Mucosa of rectum (tissue), 2 donors: ENCODE data around the gene RAN.
"Not testable (repeated sequence)": the region's sequence is repeated elsewhere in the genome, so short reads cannot be mapped to it uniquely, and the experiment has no call there.

Source experiments
- H3K27ac ChIP-seq, 2 donors: one replicate each; pipeline ENCODE4 v1.7.0; 2013; ENCODE audit warnings: inconsistent platforms in 2 of 2, low read depth in 2 of 2, low read length in 2 of 2
- H3K27me3 ChIP-seq, 2 donors: one replicate each; pipeline ENCODE4 v1.7.0; 2013; ENCODE audit warnings: low read length in 2 of 2; ENCODE audit not compliant: control insufficient read depth in 2 of 2, insufficient read depth in 2 of 2
- H3K36me3 ChIP-seq, 2 donors: one replicate each; pipeline ENCODE4 v1.7.0; 2013; ENCODE audit warnings: low read length in 2 of 2; ENCODE audit not compliant: control insufficient read depth in 2 of 2, insufficient read depth in 2 of 2
- H3K4me1 ChIP-seq, 2 donors: one replicate each; pipeline ENCODE4 v1.7.0; 2013; ENCODE audit warnings: low read length in 2 of 2, mild to moderate bottlenecking in 1 of 2; ENCODE audit not compliant: control insufficient read depth in 2 of 2, insufficient read depth in 2 of 2
- H3K4me3 ChIP-seq, 2 donors: one replicate each; pipeline ENCODE4 v1.7.0; 2013; ENCODE audit warnings: low read length in 2 of 2
- H3K9ac ChIP-seq, 2 donors: one replicate each; pipeline ENCODE4 v1.7.0; 2013; ENCODE audit warnings: low read length in 2 of 2, low read depth in 1 of 2, mild to moderate bottlenecking in 1 of 2
- H3K9me3 ChIP-seq, 2 donors: one replicate each; pipeline ENCODE4 v1.7.0; 2013; ENCODE audit warnings: low read length in 2 of 2; ENCODE audit not compliant: control insufficient read depth in 2 of 2
- donor health status: healthy.
- donor health status: Normal muscosa, but diverticular disease.

Gene RAN

GRCh38 chr12:130876758-130877157 lies 4.9 kb downstream of the RAN start:
- Histone ChIP-seq H3K4me3 (no peak overlapping the region), H3K27ac (no peak overlapping the region), H3K36me3 (peaks cover 32 to 35% of the 10 kb centered on the region in 2 donors), H3K4me1 (peaks cover 8 to 9% of the 10 kb centered on the region in 2 donors), H3K9me3 (no peaks in the 10 kb centered on the region), H3K9ac (no peak overlapping the region), H3K27me3 (peaks cover 0 to 2% of the 10 kb centered on the region in 2 donors)

GRCh38 chr12:130877333-130877732 lies 5.5 kb downstream of the RAN start:
- H3K9ac ChIP-seq = no peak overlapping the region
- peaks cover 8 to 9% of the 10 kb centered on the region in 2 donors for H3K4me1 ChIP-seq
- peaks cover 0 to 2% of the 10 kb centered on the region in 2 donors for H3K27me3 ChIP-seq
- H3K36me3 ChIP-seq = peaks cover 32 to 35% of the 10 kb centered on the region in 2 donors
- no peak overlapping the region for H3K4me3 ChIP-seq
- no peaks in the 10 kb centered on the region for H3K9me3 ChIP-seq
- H3K27ac ChIP-seq = no peak overlapping the region

GRCh38 chr12:130878193-130879185 lies 6.6 kb downstream of the RAN start:
- H3K36me3 ChIP-seq = peaks cover 32 to 34% of the 10 kb centered on the region in 2 donors
- H3K9me3 ChIP-seq = no peaks in the 10 kb centered on the region
- H3K4me1 ChIP-seq = no peaks in the 10 kb centered on the region
- no peak overlapping the region for H3K4me3 ChIP-seq
- peaks cover 0 to 2% of the 10 kb centered on the region in 2 donors for H3K27me3 ChIP-seq
- no peak overlapping the region for H3K27ac ChIP-seq
- H3K9ac ChIP-seq = no peak overlapping the region

GRCh38 chr12:130879212-130879686 lies 7.4 kb downstream of the RAN start:
- peaks cover 0 to 2% of the 10 kb centered on the region in 2 donors for H3K27me3 ChIP-seq
- peak overlapping the region in 1 of 2 donors; percentile 13 for H3K27ac ChIP-seq
- H3K9ac ChIP-seq = no peak overlapping the region
- no peaks in the 10 kb centered on the region for H3K4me1 ChIP-seq
- no peaks in the 10 kb centered on the region for H3K9me3 ChIP-seq
- H3K4me3 ChIP-seq = peak overlapping the region; percentile 3 to 14
- H3K36me3 ChIP-seq = peaks cover 26 to 27% of the 10 kb centered on the region in 2 donors

GRCh38 chr12:130879781-130880389 lies 8.0 kb downstream of the RAN start:
- H3K27me3 ChIP-seq = peaks cover 0 to 2% of the 10 kb centered on the region in 2 donors
- peaks cover 20 to 21% of the 10 kb centered on the region in 2 donors for H3K36me3 ChIP-seq
- no peak overlapping the region for H3K9ac ChIP-seq
- peak overlapping the region in 1 of 2 donors; percentile 13 for H3K27ac ChIP-seq
- no peaks in the 10 kb centered on the region for H3K4me1 ChIP-seq
- H3K4me3 ChIP-seq = peak overlapping the region in 1 of 2 donors; percentile 70
- H3K9me3 ChIP-seq = no peaks in the 10 kb centered on the region

- Histone ChIP-seq H3K4me1 (no peaks in the 10 kb centered on the region), H3K27ac (no peak overlapping the region), H3K4me3 (peak overlapping the region; percentile 40 to 70), H3K9ac (no peak overlapping the region), H3K36me3 (peaks cover 14 to 16% of the 10 kb centered on the region in 2 donors), H3K9me3 (no peaks in the 10 kb centered on the region), H3K27me3 (peaks cover 0 to 2% of the 10 kb centered on the region in 2 donors)
Measured at GRCh38 chr12:130880411-130880885, 8.6 kb downstream of the RAN start.

GRCh38 chr12:130881046-130881445 lies 9.2 kb downstream of the RAN start:
- Histone ChIP-seq H3K9ac (no peak overlapping the region), H3K4me1 (no peaks in the 10 kb centered on the region), H3K4me3 (no peak overlapping the region), H3K27me3 (peaks cover 0 to 2% of the 10 kb centered on the region in 2 donors), H3K36me3 (peaks cover 8 to 10% of the 10 kb centered on the region in 2 donors), H3K9me3 (no peaks in the 10 kb centered on the region), H3K27ac (no peak overlapping the region)

GRCh38 chr12:130881548-130881947 lies 9.7 kb downstream of the RAN start:
- Histone ChIP-seq H3K36me3 (peaks cover 3 to 5% of the 10 kb centered on the region in 2 donors), H3K4me3 (no peak overlapping the region), H3K9me3 (no peaks in the 10 kb centered on the region), H3K4me1 (no peaks in the 10 kb centered on the region), H3K9ac (no peak overlapping the region), H3K27ac (no peak overlapping the region), H3K27me3 (peaks cover 0 to 2% of the 10 kb centered on the region in 2 donors)

GRCh38 chr12:130887190-130887589 lies 15.3 kb downstream of the RAN start:
- H3K27me3 ChIP-seq, H3K9ac ChIP-seq, H3K27ac ChIP-seq, H3K9me3 ChIP-seq, H3K4me1 ChIP-seq, H3K4me3 ChIP-seq, H3K36me3 ChIP-seq: not testable (repeated sequence)

- Histone ChIP-seq H3K27me3 (no peaks in the 10 kb centered on the region), H3K27ac (no peak overlapping the region), H3K9me3 (no peaks in the 10 kb centered on the region), H3K36me3 (no peaks in the 10 kb centered on the region), H3K4me1 (no peaks in the 10 kb centered on the region), H3K9ac (no peak overlapping the region), H3K4me3 (no peak overlapping the region)
Measured at GRCh38 chr12:130904064-130904463, 32.2 kb downstream of the RAN start.
